CD14-positive monocyte (primary cell): Measurements from ENCODE around the gene RC3H2. TPM values are rescaled to one million over a fixed set of nuclear protein-coding genes. Genes with fewer than 3 reads are reported as not detected.

Experiments used
- DNase-seq, 3 donors: peaks; one replicate each; pipeline ENCODE4 v3.0.0-alpha.2; 2011 to 2022
- H2AFZ ChIP-seq: 2 replicates; pipeline ENCODE4 v1.6.0; 2012; ENCODE audit warnings: mild to moderate bottlenecking, low read depth, low read length, inconsistent platforms; ENCODE audit not compliant: insufficient read depth, poor library complexity, severe bottlenecking
- H3K27ac ChIP-seq, 2 donors: 1 replicate in 1 of 2; 2 replicates in 1 of 2; pipeline ENCODE4 v1.5.1; 2012 to 2013; ENCODE audit warnings: low read length in 2 of 2, control low read depth in 1 of 2, inconsistent platforms in 1 of 2, low read depth in 1 of 2, mild to moderate bottlenecking in 1 of 2
- H3K27me3 ChIP-seq, 2 donors: one replicate each; pipeline versions ENCODE4 v1.6.0 to v1.6.1; 2011 to 2013; ENCODE audit warnings: low read length in 2 of 2; ENCODE audit not compliant: control insufficient read depth in 2 of 2, insufficient read depth in 2 of 2
- H3K36me3 ChIP-seq, 2 donors: replicated peaks in 1 of 2; 1 replicate in 1 of 2; 2 replicates in 1 of 2; pipeline versions ENCODE4 v1.5.1 to v1.6.1; 2012 to 2013; ENCODE audit warnings: low read length in 2 of 2, control low read depth in 1 of 2, inconsistent platforms in 1 of 2, mild to moderate bottlenecking in 1 of 2; ENCODE audit not compliant: insufficient read depth in 2 of 2, control insufficient read depth in 1 of 2
- H3K4me1 ChIP-seq, 2 donors: 1 replicate in 1 of 2; 2 replicates in 1 of 2; pipeline versions ENCODE4 v1.5.1 to v1.6.1; 2012 to 2013; ENCODE audit warnings: low read length in 2 of 2, control low read depth in 1 of 2, inconsistent platforms in 1 of 2, mild to moderate bottlenecking in 1 of 2, moderate library complexity in 1 of 2; ENCODE audit not compliant: insufficient read depth in 2 of 2, control insufficient read depth in 1 of 2
- H3K4me2 ChIP-seq: replicated peaks from 2 replicates; pipeline ENCODE3; 2012; ENCODE audit warnings: low read length, moderate library complexity, mild to moderate bottlenecking; ENCODE audit not compliant: poor library complexity, severe bottlenecking; ENCODE audit errors: extremely low read depth
- H3K4me3 ChIP-seq, 3 experiments: fragments of 200-600 bp in 1 of 3; sonication (generic) in 1 of 3; replicated peaks in 1 of 3; 1 replicate in 2 of 3; 2 replicates in 1 of 3; pipeline ENCODE4 v1.5.1; 2011 to 2013; ENCODE audit warnings: low read length in 3 of 3, mild to moderate bottlenecking in 3 of 3, control low read depth in 2 of 3, low read depth in 2 of 3, inconsistent platforms in 1 of 3, moderate library complexity in 1 of 3
- H3K79me2 ChIP-seq: 2 replicates; pipeline ENCODE4 v1.6.0; 2012; ENCODE audit warnings: mild to moderate bottlenecking, control low read depth, inconsistent platforms, low read length, moderate library complexity; ENCODE audit not compliant: insufficient read depth
- H3K9ac ChIP-seq: 2 replicates; pipeline ENCODE4 v1.6.0; 2017; ENCODE audit warnings: low read length, mild to moderate bottlenecking; ENCODE audit not compliant: insufficient read depth, poor library complexity, severe bottlenecking
- H3K9me3 ChIP-seq, 2 donors: replicated peaks in 1 of 2; 1 replicate in 1 of 2; 2 replicates in 1 of 2; pipeline versions ENCODE4 v1.5.1 to v1.6.1; 2012 to 2013; ENCODE audit warnings: low read length in 2 of 2, control low read depth in 1 of 2; ENCODE audit not compliant: control insufficient read depth in 1 of 2, insufficient read depth in 1 of 2
- H4K20me1 ChIP-seq: 2 replicates; pipeline ENCODE4 v1.6.0; 2012; ENCODE audit warnings: mild to moderate bottlenecking, low read length, control low read depth, moderate library complexity; ENCODE audit not compliant: insufficient read depth
- H3K27ac Mint-ChIP-seq, 7 donors: one replicate each; pipeline ENCODE4 v1.8.0; 2020; ENCODE audit warnings: mild to moderate bottlenecking in 7 of 7, mixed read lengths in 7 of 7, moderate library complexity in 6 of 7, inconsistent platforms in 2 of 7
- H3K27me3 Mint-ChIP-seq, 3 donors: one replicate each; pipeline ENCODE4 v1.8.0; 2021 to 2022; ENCODE audit warnings: low read depth in 3 of 3, mild to moderate bottlenecking in 3 of 3, mixed read lengths in 3 of 3, moderate library complexity in 3 of 3, inconsistent platforms in 1 of 3
- H3K36me3 Mint-ChIP-seq, 2 donors: one replicate each; pipeline ENCODE4 v1.8.0; 2020; ENCODE audit warnings: mixed read lengths in 2 of 2, inconsistent platforms in 1 of 2, mild to moderate bottlenecking in 1 of 2
- H3K4me1 Mint-ChIP-seq: one replicate; pipeline ENCODE4 v1.8.0; 2020; ENCODE audit warnings: mild to moderate bottlenecking, mixed read lengths
- H3K4me3 Mint-ChIP-seq, 2 donors: one replicate each; pipeline ENCODE4 v1.8.0; 2020; ENCODE audit warnings: mild to moderate bottlenecking in 2 of 2, mixed read lengths in 2 of 2, moderate library complexity in 1 of 2
- H3K9me3 Mint-ChIP-seq, 7 donors: one replicate each; pipeline ENCODE4 v1.8.0; 2020 to 2022; ENCODE audit warnings: mixed read lengths in 7 of 7, mild to moderate bottlenecking in 6 of 7, moderate library complexity in 6 of 7, inconsistent platforms in 2 of 7
- WGBS: methylation state at CpG from one replicate; pipeline ENCODE4 v1.1.5; 2013; ENCODE audit warnings: missing lambda C conversion rate; ENCODE audit not compliant: insufficient coverage; 5-methylcytosine and 5-hydroxymethylcytosine counted together
- intact Hi-C, 2 donors: fragments of 100-400 bp; cut with micrococcal nuclease; formaldehyde crosslinking; loops; one replicate each; pipeline versions ENCODE4 v1.15.0 to v1.15.1; 2023
- polyA plus RNA-seq, 3 donors: library from polyadenylated mRNA; depleted of rRNA in 1 of 3; unstranded in 2 of 3; stranded (reverse) in 1 of 3; fragments of 300-500 nt in 2 of 3; fragments of >200 nt in 1 of 3; fragmentation: Illumina TruSeq in 2 of 3; gene quantifications; 1 replicate in 2 of 3; 2 replicates in 1 of 3; pipeline ENCODE4 v1.2.3, GENCODE V29; 2012 to 2021
- TF ChIP-seq, protein P1 (sequence below): fragments of 200-600 bp; IDR thresholded peaks from one replicate; pipeline ENCODE4 v1.8.0; 2022; ENCODE audit warnings: antibody characterized with exemption, mild to moderate bottlenecking

RC3H2 gene
- polyA plus RNA-seq, 3 donors, result 11.3 to 24.6 (median 11.8) TPM

DNA sequence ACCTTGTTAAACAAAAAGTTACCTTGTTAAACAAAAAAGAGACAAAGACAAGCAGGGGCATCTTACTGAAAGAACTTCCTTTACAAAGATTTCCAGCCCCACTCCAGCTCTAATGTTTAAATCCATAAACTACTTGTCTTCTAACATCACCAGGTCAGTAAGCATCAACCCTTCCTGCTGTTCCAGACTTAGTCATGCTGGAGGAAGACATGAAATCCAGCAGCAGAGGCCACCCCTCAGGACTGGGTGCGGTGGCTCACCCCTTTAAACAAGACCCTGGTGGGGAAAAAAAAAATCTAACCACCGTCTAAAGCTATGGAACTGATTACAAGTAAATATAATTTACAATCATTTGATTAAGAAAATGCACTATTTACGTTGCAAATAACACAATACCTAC is 85.8 kb downstream of the RC3H2 start:
- no peak overlapping the region for H2AFZ ChIP-seq
- H3K9ac ChIP-seq, result no peak overlapping the region
- H3K4me1 ChIP-seq, result peaks cover 35 to 38% of the 10 kb centered on the region in 2 donors
- no peak for DNase-seq
- no peak overlapping the region for H3K27ac Mint-ChIP-seq
- H3K36me3 ChIP-seq, result peaks cover 49 to 61% of the 10 kb centered on the region in 2 donors
- WGBS, result no CpG with 5 or more reads among the region's 3 CpGs
- H3K36me3 Mint-ChIP-seq, result peaks cover 44 to 51% of the 10 kb centered on the region in 2 donors
- H3K27me3 ChIP-seq, result no peaks in the 10 kb centered on the region
- H3K4me2 ChIP-seq, result no peak overlapping the region
- H4K20me1 ChIP-seq, result peaks cover 30% of the 10 kb centered on the region
- H3K27me3 Mint-ChIP-seq, result peaks cover 0 to 3% (median 2%) of the 10 kb centered on the region in 3 donors
- H3K4me3 Mint-ChIP-seq, result no peak overlapping the region
- H3K79me2 ChIP-seq, result peaks cover 25% of the 10 kb centered on the region
- peaks cover 38% of the 10 kb centered on the region for H3K4me1 Mint-ChIP-seq
- TF ChIP-seq, protein P1, sequence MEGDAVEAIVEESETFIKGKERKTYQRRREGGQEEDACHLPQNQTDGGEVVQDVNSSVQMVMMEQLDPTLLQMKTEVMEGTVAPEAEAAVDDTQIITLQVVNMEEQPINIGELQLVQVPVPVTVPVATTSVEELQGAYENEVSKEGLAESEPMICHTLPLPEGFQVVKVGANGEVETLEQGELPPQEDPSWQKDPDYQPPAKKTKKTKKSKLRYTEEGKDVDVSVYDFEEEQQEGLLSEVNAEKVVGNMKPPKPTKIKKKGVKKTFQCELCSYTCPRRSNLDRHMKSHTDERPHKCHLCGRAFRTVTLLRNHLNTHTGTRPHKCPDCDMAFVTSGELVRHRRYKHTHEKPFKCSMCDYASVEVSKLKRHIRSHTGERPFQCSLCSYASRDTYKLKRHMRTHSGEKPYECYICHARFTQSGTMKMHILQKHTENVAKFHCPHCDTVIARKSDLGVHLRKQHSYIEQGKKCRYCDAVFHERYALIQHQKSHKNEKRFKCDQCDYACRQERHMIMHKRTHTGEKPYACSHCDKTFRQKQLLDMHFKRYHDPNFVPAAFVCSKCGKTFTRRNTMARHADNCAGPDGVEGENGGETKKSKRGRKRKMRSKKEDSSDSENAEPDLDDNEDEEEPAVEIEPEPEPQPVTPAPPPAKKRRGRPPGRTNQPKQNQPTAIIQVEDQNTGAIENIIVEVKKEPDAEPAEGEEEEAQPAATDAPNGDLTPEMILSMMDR, result no peak
- no peak overlapping the region for H3K4me3 ChIP-seq
- intact Hi-C loops, result loop anchor here in 1 of 2 donors (10.0 kb wide), 3 partner anchors 465 to 725 kb away; partner anchors contain the start of gene TTLL11
- no peaks in the 10 kb centered on the region for H3K9me3 ChIP-seq
- H3K9me3 Mint-ChIP-seq, result no peaks in the 10 kb centered on the region
- H3K27ac ChIP-seq, result no peak overlapping the region

DNA sequence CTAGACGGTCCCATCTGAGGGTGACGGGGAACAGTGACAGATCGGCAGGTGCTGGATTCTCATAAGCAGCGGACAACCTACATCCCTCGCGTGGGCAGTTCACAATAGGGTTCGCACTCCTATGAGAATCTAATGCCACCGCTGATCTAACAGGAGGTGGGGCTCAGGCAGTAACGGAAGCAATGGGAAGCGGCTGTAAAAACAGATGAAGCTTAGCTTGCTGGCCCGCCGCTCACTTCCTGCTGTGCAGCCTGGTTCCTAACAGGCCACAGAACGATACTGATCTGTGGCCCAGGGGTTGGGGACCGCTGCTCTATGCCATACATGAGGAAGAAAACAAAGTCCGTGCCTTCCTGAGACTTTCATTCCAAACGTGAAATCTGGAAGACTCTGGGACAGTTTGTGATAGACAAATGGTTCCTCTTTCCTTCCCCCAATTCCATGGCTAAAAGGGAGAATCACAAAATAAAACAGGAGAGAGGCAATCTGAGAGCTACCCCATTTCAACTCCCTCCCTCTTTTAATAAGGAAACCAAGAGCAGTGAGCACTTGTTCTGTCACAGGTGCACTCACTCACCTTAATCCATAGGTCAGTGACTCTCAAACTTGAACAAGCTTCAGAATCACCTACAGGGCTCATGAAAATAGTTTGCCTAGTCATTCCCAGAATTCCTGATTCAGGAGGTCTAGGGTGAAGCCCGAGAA is 88.8 kb downstream of the RC3H2 start:
- peaks cover 27 to 32% of the 10 kb centered on the region in 2 donors for H3K36me3 ChIP-seq
- peak overlapping the region; percentile 36 for H3K4me2 ChIP-seq
- H3K9me3 ChIP-seq, result no peaks in the 10 kb centered on the region
- DNase-seq, result peak; percentile 8 to 12 (median 11)
- peaks cover 7% of the 10 kb centered on the region for H4K20me1 ChIP-seq
- peak overlapping the region; percentile 13 to 40 for H3K27ac ChIP-seq
- Mint-ChIP-seq H3K36me3 (peaks cover 31 to 34% of the 10 kb centered on the region in 2 donors), H3K27ac (peak overlapping the region in 6 of 7 donors; percentile 46 to 89 (median 75)), H3K4me3 (peak overlapping the region; percentile 65 to 77), H3K4me1 (peaks cover 29% of the 10 kb centered on the region), H3K27me3 (peaks cover 0 to 3% (median 0%) of the 10 kb centered on the region in 3 donors), H3K9me3 (no peaks in the 10 kb centered on the region)
- intact Hi-C loops, result loop anchor here in 1 of 2 donors (10.0 kb wide), 3 partner anchors 462 to 722 kb away; partner anchors contain the start of gene TTLL11
- H3K4me1 ChIP-seq, result peaks cover 27 to 31% of the 10 kb centered on the region in 2 donors
- H3K4me3 ChIP-seq, result peak overlapping the region in 1 of 3 experiments; percentile 18
- H2AFZ ChIP-seq, result peak overlapping the region; percentile 59
- 10% methylated on average over 13 of the region's 17 CpGs for WGBS
- H3K79me2 ChIP-seq, result peaks cover 13% of the 10 kb centered on the region
- no peak overlapping the region for H3K9ac ChIP-seq
- TF ChIP-seq, protein P1, result no peak
- H3K27me3 ChIP-seq, result no peaks in the 10 kb centered on the region
